ENCODE data around the gene CPVL. TPM values are rescaled to one million over a fixed set of nuclear protein-coding genes. Genes with fewer than 3 reads are reported as not detected.

Gene CPVL
- total RNA-seq, 2 donors from 2014 or later: 1.4 TPM; not detected in 1

- DNase-seq (ENCODE audit: low spot score): no peak
- H3K27me3 Mint-ChIP-seq: peaks cover 37 to 45% of the 10 kb centered on the region in 2 donors
- no peak for ATAC-seq
Measured at GRCh38 chr7:28958235-28958979, 187.9 kb downstream of the CPVL start, which contains the start of gene TRIL. Gene TRIL (minus strand): TSS chr7:28958330. CDS start chr7:28958046, 284 bp downstream.

GRCh38 chr7:28957751-28958234, 188.5 kb downstream of the CPVL start:
- H3K27ac Mint-ChIP-seq: no peak overlapping the region
- H3K9me3 Mint-ChIP-seq: no peaks in the 10 kb centered on the region
- peak overlapping the region; percentile 72 for H3K4me3 Mint-ChIP-seq
- ATAC-seq (no peak), DNase-seq (ENCODE audit: low spot score) (no peak)
- H3K27me3 Mint-ChIP-seq: peaks cover 43 to 50% of the 10 kb centered on the region in 2 donors
- H3K36me3 Mint-ChIP-seq: no peaks in the 10 kb centered on the region
- H3K4me1 Mint-ChIP-seq (ENCODE audit: low read depth in 2 of 2): peaks cover 0 to 10% of the 10 kb centered on the region in 2 donors

More at GRCh38 chr7:28958235-28958979, 187.9 kb downstream of the CPVL start, which contains the start of gene TRIL:
- Mint-ChIP-seq H3K27ac (no peak within 1 kb of the TSS), H3K4me3 (peak within 1 kb of the TSS; percentile 72), H3K9me3 (no peaks in the 10 kb centered on the region), H3K4me1 (ENCODE audit: low read depth in 2 of 2) (peaks cover 0 to 10% of the 10 kb centered on the region in 2 donors), H3K36me3 (no peaks in the 10 kb centered on the region)

GRCh38 chr7:28957064-28957750, 189.1 kb downstream of the CPVL start:
- no peak for DNase-seq (ENCODE audit: low spot score)
- Mint-ChIP-seq H3K4me3 (peak overlapping the region; percentile 72), H3K36me3 (no peaks in the 10 kb centered on the region), H3K27ac (no peak overlapping the region), H3K4me1 (ENCODE audit: low read depth in 2 of 2) (peaks cover 0 to 10% of the 10 kb centered on the region in 2 donors), H3K27me3 (peaks cover 47 to 56% of the 10 kb centered on the region in 2 donors), H3K9me3 (no peaks in the 10 kb centered on the region)
- peak in 1 of 2 donors; percentile 22 for ATAC-seq

GRCh38 chr7:28956608-28957063, 189.7 kb downstream of the CPVL start:
- H3K4me1 Mint-ChIP-seq (ENCODE audit: low read depth in 2 of 2): peaks cover 0 to 10% of the 10 kb centered on the region in 2 donors
- peaks cover 47 to 58% of the 10 kb centered on the region in 2 donors for H3K27me3 Mint-ChIP-seq
- peak; percentile 33 to 35 for ATAC-seq
- no peaks in the 10 kb centered on the region for H3K36me3 Mint-ChIP-seq
- no peaks in the 10 kb centered on the region for H3K9me3 Mint-ChIP-seq
- no peak for DNase-seq (ENCODE audit: low spot score)
- H3K4me3 Mint-ChIP-seq: peak overlapping the region; percentile 72
- H3K27ac Mint-ChIP-seq: no peak overlapping the region

- H3K4me3 Mint-ChIP-seq: peak overlapping the region; percentile 52
- peak; percentile 51 to 74 for ATAC-seq
Measured at GRCh38 chr7:28955718-28956607, 190.4 kb downstream of the CPVL start.

GRCh38 chr7:28955356-28955717, 191.0 kb downstream of the CPVL start:
- Mint-ChIP-seq H3K36me3 (no peaks in the 10 kb centered on the region), H3K4me3 (peak overlapping the region; percentile 52), H3K27me3 (peaks cover 43 to 61% of the 10 kb centered on the region in 2 donors)

More at GRCh38 chr7:28955718-28956607, 190.4 kb downstream of the CPVL start:
- Mint-ChIP-seq H3K36me3 (no peaks in the 10 kb centered on the region), H3K4me1 (ENCODE audit: low read depth in 2 of 2) (peaks cover 0 to 10% of the 10 kb centered on the region in 2 donors), H3K27ac (no peak overlapping the region), H3K27me3 (peaks cover 46 to 62% of the 10 kb centered on the region in 2 donors), H3K9me3 (no peaks in the 10 kb centered on the region)
- DNase-seq (ENCODE audit: low spot score): peak; percentile 64

GRCh38 chr7:28954946-28955345, 191.4 kb downstream of the CPVL start:
- Mint-ChIP-seq H3K4me1 (ENCODE audit: low read depth in 2 of 2) (peaks cover 0 to 10% of the 10 kb centered on the region in 2 donors), H3K9me3 (no peaks in the 10 kb centered on the region), H3K4me3 (no peak overlapping the region), H3K36me3 (no peaks in the 10 kb centered on the region), H3K27ac (no peak overlapping the region), H3K27me3 (peaks cover 41 to 60% of the 10 kb centered on the region in 2 donors)
- DNase-seq (ENCODE audit: low spot score) (no peak), ATAC-seq (no peak)

More at GRCh38 chr7:28955356-28955717, 191.0 kb downstream of the CPVL start:
- no peak overlapping the region for H3K27ac Mint-ChIP-seq
- peaks cover 0 to 10% of the 10 kb centered on the region in 2 donors for H3K4me1 Mint-ChIP-seq (ENCODE audit: low read depth in 2 of 2)
- DNase-seq (ENCODE audit: low spot score) (no peak), ATAC-seq (peak in 1 of 2 donors; percentile 5)
- no peaks in the 10 kb centered on the region for H3K9me3 Mint-ChIP-seq

- peaks cover 39 to 55% of the 10 kb centered on the region in 2 donors for H3K27me3 Mint-ChIP-seq
- H3K27ac Mint-ChIP-seq: no peak overlapping the region
- H3K4me1 Mint-ChIP-seq (ENCODE audit: low read depth in 2 of 2): peaks cover 0 to 10% of the 10 kb centered on the region in 2 donors
Measured at GRCh38 chr7:28954471-28954870, 191.9 kb downstream of the CPVL start.

GRCh38 chr7:28953633-28954032, 192.7 kb downstream of the CPVL start:
- Mint-ChIP-seq H3K4me3 (no peak overlapping the region), H3K9me3 (no peaks in the 10 kb centered on the region), H3K27ac (no peak overlapping the region), H3K4me1 (ENCODE audit: low read depth in 2 of 2) (peaks cover 0 to 10% of the 10 kb centered on the region in 2 donors), H3K27me3 (peaks cover 32 to 47% of the 10 kb centered on the region in 2 donors), H3K36me3 (no peaks in the 10 kb centered on the region)
- no peak for ATAC-seq
- no peak for DNase-seq (ENCODE audit: low spot score)

More at GRCh38 chr7:28954471-28954870, 191.9 kb downstream of the CPVL start:
- Mint-ChIP-seq H3K4me3 (no peak overlapping the region), H3K36me3 (no peaks in the 10 kb centered on the region), H3K9me3 (no peaks in the 10 kb centered on the region)
- ATAC-seq (no peak), DNase-seq (ENCODE audit: low spot score) (no peak)

Other genes starting within 250 kb of the CPVL start
- under 1 TPM in 1 of 2 donors, not detected in 1; 0.11 TPM for gene TRIL, start 188.2 kb downstream of the CPVL start, total RNA-seq
- gene CHN2, start 48.2 kb upstream of the CPVL start, total RNA-seq: 1 to 10 TPM in 1 of 2 donors, under 1 TPM in 1; 0.70 to 2.1 TPM